ENCODE data around the gene TOR1AIP2. TPM values are rescaled to one million over a fixed set of nuclear protein-coding genes. Genes with fewer than 3 reads are reported as not detected.

Gene TOR1AIP2
- total RNA-seq, 2 donors from 2014 or later: 36.4 to 79.1 TPM

DNA sequence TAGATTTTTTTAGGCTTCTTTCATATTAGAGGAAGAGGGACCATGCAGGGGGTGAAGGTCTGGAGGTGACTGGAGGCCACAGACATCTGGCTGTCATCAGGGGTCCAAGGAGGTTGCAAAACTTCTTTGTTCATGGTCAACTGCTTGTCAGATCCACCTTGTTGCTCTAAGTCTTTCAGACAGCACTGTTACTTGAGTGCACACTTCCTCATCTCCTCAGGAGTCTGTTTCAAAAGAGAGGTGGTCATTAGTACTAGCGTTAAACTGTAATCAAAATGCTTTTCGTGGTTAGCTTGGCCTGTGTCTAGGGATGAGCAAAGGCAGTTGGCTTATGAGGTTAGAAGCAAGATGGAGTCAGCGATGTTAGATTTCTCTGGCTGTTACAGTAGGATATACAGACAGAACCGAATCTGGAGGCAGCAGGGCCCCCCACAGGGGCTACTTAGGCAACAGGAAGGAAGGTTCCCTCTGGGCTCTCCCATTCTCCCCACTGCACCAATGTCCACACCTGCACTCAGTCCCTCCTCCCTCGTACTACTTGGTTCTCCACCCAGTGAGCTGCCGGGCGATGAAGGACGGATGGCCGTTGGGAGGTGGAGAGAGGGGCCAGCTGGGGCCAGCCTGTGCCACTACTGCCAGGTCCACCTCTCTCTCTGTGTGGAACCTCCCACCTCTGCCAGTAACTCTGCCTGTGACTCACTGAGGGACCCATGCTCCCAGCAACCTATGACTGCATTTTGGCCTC is 57.2 kb downstream of the TOR1AIP2 start:
- no peak for DNase-seq (ENCODE audit: low spot score)
- Histone ChIP-seq H3K27ac (no peak overlapping the region), H3K4me1 (replicated peaks) (peaks cover 2% of the 10 kb centered on the region), H3K9me3 (no peaks in the 10 kb centered on the region), H3K36me3 (no peaks in the 10 kb centered on the region), H3K27me3 (replicated peaks; ENCODE audit: insufficient read depth) (no peaks in the 10 kb centered on the region), H3K4me3 (no peak overlapping the region)
- intact Hi-C loops (cut with DNase I): no loop called here
- WGBS: 89% methylated on average over 9 of the region's 9 CpGs
- TF ChIP-seq, protein P1, sequence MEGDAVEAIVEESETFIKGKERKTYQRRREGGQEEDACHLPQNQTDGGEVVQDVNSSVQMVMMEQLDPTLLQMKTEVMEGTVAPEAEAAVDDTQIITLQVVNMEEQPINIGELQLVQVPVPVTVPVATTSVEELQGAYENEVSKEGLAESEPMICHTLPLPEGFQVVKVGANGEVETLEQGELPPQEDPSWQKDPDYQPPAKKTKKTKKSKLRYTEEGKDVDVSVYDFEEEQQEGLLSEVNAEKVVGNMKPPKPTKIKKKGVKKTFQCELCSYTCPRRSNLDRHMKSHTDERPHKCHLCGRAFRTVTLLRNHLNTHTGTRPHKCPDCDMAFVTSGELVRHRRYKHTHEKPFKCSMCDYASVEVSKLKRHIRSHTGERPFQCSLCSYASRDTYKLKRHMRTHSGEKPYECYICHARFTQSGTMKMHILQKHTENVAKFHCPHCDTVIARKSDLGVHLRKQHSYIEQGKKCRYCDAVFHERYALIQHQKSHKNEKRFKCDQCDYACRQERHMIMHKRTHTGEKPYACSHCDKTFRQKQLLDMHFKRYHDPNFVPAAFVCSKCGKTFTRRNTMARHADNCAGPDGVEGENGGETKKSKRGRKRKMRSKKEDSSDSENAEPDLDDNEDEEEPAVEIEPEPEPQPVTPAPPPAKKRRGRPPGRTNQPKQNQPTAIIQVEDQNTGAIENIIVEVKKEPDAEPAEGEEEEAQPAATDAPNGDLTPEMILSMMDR (IDR thresholded peaks at IDR 0.05): no peak
- TF ChIP-seq POLR2AphosphoS5 (IDR thresholded peaks at IDR 0.05) (no peak), POLR2A (IDR thresholded peaks at IDR 0.05) (no peak)

GRCh38 chr1:179818743-179819173 is 58.8 kb downstream of the TOR1AIP2 start:
- H3K27ac ChIP-seq: no peak overlapping the region
- no peaks in the 10 kb centered on the region for H3K27me3 ChIP-seq (replicated peaks; ENCODE audit: insufficient read depth)
- 64% methylated on average over 14 of the region's 14 CpGs for WGBS
- H3K36me3 ChIP-seq: no peaks in the 10 kb centered on the region
- H3K9me3 ChIP-seq: no peaks in the 10 kb centered on the region
- no peak overlapping the region for H3K4me3 ChIP-seq
- DNase-seq (ENCODE audit: low spot score): no peak
- H3K4me1 ChIP-seq (replicated peaks): peaks cover 9% of the 10 kb centered on the region
- intact Hi-C loops (cut with DNase I): no loop called here
- TF ChIP-seq, protein P1 (IDR thresholded peaks at IDR 0.05): no peak
- TF ChIP-seq POLR2AphosphoS5 (IDR thresholded peaks at IDR 0.05): no peak
- TF ChIP-seq POLR2A (IDR thresholded peaks at IDR 0.05): no peak

DNA sequence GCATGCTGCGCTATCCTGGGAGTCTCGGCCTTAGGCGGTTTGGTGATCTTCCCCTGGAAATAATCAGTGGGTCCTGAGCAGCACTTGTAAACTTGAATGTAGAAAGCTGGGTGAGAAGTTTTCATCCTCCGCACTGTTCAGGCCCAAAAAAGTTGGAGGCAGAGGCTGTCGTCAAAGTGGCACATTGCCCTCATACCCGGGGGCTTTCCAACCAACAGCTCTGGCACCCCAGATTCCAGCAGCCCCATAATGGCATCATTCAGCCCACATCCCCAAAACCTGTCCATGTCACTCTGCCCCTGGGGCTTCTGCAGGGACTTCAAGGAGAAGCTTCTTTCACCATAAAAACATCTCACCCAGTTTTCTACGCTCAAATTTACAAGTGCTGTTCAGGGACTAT is 59.3 kb downstream of the TOR1AIP2 start:
- H3K4me1 ChIP-seq (replicated peaks): peaks cover 9% of the 10 kb centered on the region
- H3K4me3 ChIP-seq: no peak overlapping the region
- no peak for TF ChIP-seq POLR2A (IDR thresholded peaks at IDR 0.05)
- DNase-seq (ENCODE audit: low spot score): no peak
- intact Hi-C loops (cut with DNase I): no loop called here
- no peaks in the 10 kb centered on the region for H3K27me3 ChIP-seq (replicated peaks; ENCODE audit: insufficient read depth)
- no peak overlapping the region for H3K27ac ChIP-seq
- no peaks in the 10 kb centered on the region for H3K9me3 ChIP-seq
- WGBS: 88% methylated on average over 7 of the region's 7 CpGs
- no peaks in the 10 kb centered on the region for H3K36me3 ChIP-seq

GRCh38 chr1:179817789-179818188 is 59.8 kb downstream of the TOR1AIP2 start:
- Histone ChIP-seq H3K9me3 (no peaks in the 10 kb centered on the region), H3K27me3 (replicated peaks; ENCODE audit: insufficient read depth) (no peaks in the 10 kb centered on the region), H3K4me1 (replicated peaks) (peaks cover 9% of the 10 kb centered on the region), H3K27ac (no peak overlapping the region), H3K36me3 (no peaks in the 10 kb centered on the region), H3K4me3 (no peak overlapping the region)
- TF ChIP-seq POLR2A (IDR thresholded peaks at IDR 0.05) (no peak), POLR2AphosphoS5 (IDR thresholded peaks at IDR 0.05) (no peak)
- TF ChIP-seq, protein P1 (IDR thresholded peaks at IDR 0.05): no peak
- no peak for DNase-seq (ENCODE audit: low spot score)
- intact Hi-C loops (cut with DNase I): no loop called here
- WGBS: 85% methylated on average over 8 of the region's 8 CpGs

GRCh38 chr1:179817056-179817455 is 60.5 kb downstream of the TOR1AIP2 start:
- no peaks in the 10 kb centered on the region for H3K9me3 ChIP-seq
- DNase-seq (ENCODE audit: low spot score): no peak
- H3K27ac ChIP-seq: no peak overlapping the region
- intact Hi-C loops (cut with DNase I): no loop called here
- H3K4me1 ChIP-seq (replicated peaks): peaks cover 9% of the 10 kb centered on the region
- 95% methylated on average over 8 of the region's 8 CpGs for WGBS
- no peaks in the 10 kb centered on the region for H3K36me3 ChIP-seq
- H3K4me3 ChIP-seq: no peak overlapping the region
- TF ChIP-seq, protein P1 (IDR thresholded peaks at IDR 0.05): no peak
- TF ChIP-seq POLR2A (IDR thresholded peaks at IDR 0.05): no peak
- no peak for TF ChIP-seq POLR2AphosphoS5 (IDR thresholded peaks at IDR 0.05)
- no peaks in the 10 kb centered on the region for H3K27me3 ChIP-seq (replicated peaks; ENCODE audit: insufficient read depth)

All from prostate gland (tissue), 2 donors.